ENCODE results near the gene POLR3K.
A peak's percentile ranks its signal among the peaks of the same experiment; 100 is the strongest.

The POLR3K gene

DNA sequence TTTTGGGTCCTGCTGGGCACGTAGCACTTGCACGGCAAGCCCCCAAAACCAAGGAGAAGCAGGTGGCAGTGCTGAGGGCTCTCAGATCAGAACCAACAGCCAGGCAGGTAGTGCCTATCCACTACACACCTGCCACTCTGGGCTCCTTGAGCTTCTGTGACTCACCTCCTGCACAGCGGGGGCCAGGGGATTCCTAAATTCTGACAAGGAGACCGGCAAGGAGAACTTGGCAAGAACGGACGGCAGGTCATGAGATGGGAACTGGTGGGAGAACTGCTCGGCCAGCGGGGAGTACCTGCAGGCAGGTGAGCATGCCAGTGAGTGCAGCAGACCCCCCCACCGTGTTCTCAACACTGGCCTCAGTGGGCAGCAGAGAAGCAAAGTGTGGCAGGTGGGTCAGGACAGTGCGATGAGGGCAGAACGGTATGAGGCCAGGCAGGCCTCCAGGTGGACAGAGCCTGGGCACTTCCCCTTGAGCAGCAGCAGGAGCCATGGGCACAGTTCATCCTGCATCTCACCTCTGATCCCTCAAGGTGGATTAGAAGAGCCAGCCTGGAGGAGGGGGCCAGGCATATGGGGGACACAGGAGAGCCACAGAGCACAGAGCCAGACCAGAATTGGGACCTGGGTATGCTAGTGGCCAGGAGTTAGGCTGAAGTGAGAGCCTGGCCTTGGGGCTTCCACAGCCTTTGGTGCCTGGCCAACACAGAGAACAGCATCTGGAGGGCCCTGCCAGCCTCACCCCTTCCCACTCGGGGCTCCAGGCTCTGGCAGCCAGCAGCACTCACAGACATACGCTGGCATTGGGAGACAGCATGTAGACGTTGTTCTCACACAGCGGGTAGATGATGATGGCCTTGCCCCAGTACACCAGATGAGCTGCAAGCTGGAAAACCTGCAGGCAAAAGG is 39.3 kb upstream of the POLR3K start:
- Histone ChIP-seq H3K4me1 (ENCODE audit: control insufficient read depth, insufficient read depth, low read length) (no peaks in the 10 kb centered on the region; the same call in 1 of the 2 replicates), H3K9me3 (ENCODE audit: control insufficient read depth, insufficient read depth, low read depth, low read length) (no peaks in the 10 kb centered on the region), H3K27ac (ENCODE audit: extremely low read depth, low read depth, low read length) (no peak overlapping the region), H3K36me3 (ENCODE audit: control insufficient read depth in 2 of 2, insufficient read depth in 1 of 2, low read length in 2 of 2) (peaks cover 6 to 58% of the 10 kb centered on the region in 2 experiments; a peak in 2 of 3 replicates), H3K4me3 (ENCODE audit: low read depth, low read length) (no peak overlapping the region)
- POLR2A ChIA-PET = interaction anchor here (1.3 kb wide), 1 partner anchor 39 kb away, joined by 3 read pairs; the partner anchor contains the start of genes POLR3K and SNRNP25
- CTCF ChIA-PET = interaction anchor here (0.6 to 6.8 kb wide), 6 partner anchors 23 to 321 kb away, joined by 3 to 245 read pairs (median 8); no protein-coding TSS in a partner anchor
- TF ChIP-seq ZIC2 (tag by site-specific recombination; IDR thresholded peaks at IDR 0.05) (peak; percentile 24; the same call in 1 of the 2 replicates), MYNN (tag by site-specific recombination; IDR thresholded peaks at IDR 0.05; ENCODE audit: borderline replicate concordance) (no peak), REPIN1 (tag by site-specific recombination; IDR thresholded peaks at IDR 0.05; ENCODE audit: low read depth) (no peak), SCRT2 (tag by site-specific recombination; IDR thresholded peaks at IDR 0.05) (no peak), YY1 (tag by site-specific recombination; IDR thresholded peaks at IDR 0.05) (no peak), ZNF610 (tag by site-specific recombination; IDR thresholded peaks at IDR 0.05; ENCODE audit: borderline replicate concordance) (no peak), ZNF16 (tag by site-specific recombination; IDR thresholded peaks at IDR 0.05; ENCODE audit: low read depth) (no peak), ZNF658 (tag by site-specific recombination; IDR thresholded peaks at IDR 0.05) (no peak)

- CTCF ChIA-PET = interaction anchor here (0.6 to 3.6 kb wide), 4 partner anchors 11 to 29 kb away, joined by 3 to 34 read pairs (median 4); no protein-coding TSS in a partner anchor
- Histone ChIP-seq H3K27ac (ENCODE audit: extremely low read depth, low read depth, low read length) (0 out of 2 replicates have a peak overlapping the region, but pooled peaks have one; percentile 24), H3K9me3 (ENCODE audit: control insufficient read depth, insufficient read depth, low read depth, low read length) (no peaks in the 10 kb centered on the region), H3K4me1 (ENCODE audit: control insufficient read depth, insufficient read depth, low read length) (no peaks in the 10 kb centered on the region; the same call in 1 of the 2 replicates), H3K36me3 (ENCODE audit: control insufficient read depth in 2 of 2, insufficient read depth in 1 of 2, low read length in 2 of 2) (peaks cover 6 to 62% of the 10 kb centered on the region in 2 experiments; a peak in 2 of 3 replicates), H3K4me3 (ENCODE audit: low read depth, low read length) (no peak overlapping the region)
- POLR2A ChIA-PET = interaction anchor here (1.7 kb wide), 1 partner anchor 13 kb away, joined by 4 read pairs; no protein-coding TSS in a partner anchor
- no peak for TF ChIP-seq ZNF341 (tag by site-specific recombination; IDR thresholded peaks at IDR 0.05; ENCODE audit: low read depth)
- TF ChIP-seq, protein P1, sequence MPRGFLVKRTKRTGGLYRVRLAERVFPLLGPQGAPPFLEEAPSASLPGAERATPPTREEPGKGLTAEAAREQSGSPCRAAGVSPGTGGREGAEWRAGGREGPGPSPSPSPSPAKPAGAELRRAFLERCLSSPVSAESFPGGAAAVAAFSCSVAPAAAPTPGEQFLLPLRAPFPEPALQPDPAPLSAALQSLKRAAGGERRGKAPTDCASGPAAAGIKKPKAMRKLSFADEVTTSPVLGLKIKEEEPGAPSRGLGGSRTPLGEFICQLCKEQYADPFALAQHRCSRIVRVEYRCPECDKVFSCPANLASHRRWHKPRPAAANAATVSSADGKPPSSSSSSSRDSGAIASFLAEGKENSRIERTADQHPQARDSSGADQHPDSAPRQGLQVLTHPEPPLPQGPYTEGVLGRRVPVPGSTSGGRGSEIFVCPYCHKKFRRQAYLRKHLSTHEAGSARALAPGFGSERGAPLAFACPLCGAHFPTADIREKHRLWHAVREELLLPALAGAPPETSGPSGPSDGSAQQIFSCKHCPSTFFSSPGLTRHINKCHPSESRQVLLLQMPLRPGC (tag by site-specific recombination; IDR thresholded peaks at IDR 0.05) = no peak
- no peak for TF ChIP-seq ZNF785 (tag by site-specific recombination; IDR thresholded peaks at IDR 0.05)
- TF ChIP-seq SP2 (tag by site-specific recombination; IDR thresholded peaks at IDR 0.05) = no peak
- TF ChIP-seq ZNF629 (tag by site-specific recombination; IDR thresholded peaks at IDR 0.05) = no peak
- TF ChIP-seq ZNF223 (tag by site-specific recombination; IDR thresholded peaks at IDR 0.05) = no peak
- no peak for TF ChIP-seq ZNF768 (tag by site-specific recombination; IDR thresholded peaks at IDR 0.05)
- TF ChIP-seq, protein P2, sequence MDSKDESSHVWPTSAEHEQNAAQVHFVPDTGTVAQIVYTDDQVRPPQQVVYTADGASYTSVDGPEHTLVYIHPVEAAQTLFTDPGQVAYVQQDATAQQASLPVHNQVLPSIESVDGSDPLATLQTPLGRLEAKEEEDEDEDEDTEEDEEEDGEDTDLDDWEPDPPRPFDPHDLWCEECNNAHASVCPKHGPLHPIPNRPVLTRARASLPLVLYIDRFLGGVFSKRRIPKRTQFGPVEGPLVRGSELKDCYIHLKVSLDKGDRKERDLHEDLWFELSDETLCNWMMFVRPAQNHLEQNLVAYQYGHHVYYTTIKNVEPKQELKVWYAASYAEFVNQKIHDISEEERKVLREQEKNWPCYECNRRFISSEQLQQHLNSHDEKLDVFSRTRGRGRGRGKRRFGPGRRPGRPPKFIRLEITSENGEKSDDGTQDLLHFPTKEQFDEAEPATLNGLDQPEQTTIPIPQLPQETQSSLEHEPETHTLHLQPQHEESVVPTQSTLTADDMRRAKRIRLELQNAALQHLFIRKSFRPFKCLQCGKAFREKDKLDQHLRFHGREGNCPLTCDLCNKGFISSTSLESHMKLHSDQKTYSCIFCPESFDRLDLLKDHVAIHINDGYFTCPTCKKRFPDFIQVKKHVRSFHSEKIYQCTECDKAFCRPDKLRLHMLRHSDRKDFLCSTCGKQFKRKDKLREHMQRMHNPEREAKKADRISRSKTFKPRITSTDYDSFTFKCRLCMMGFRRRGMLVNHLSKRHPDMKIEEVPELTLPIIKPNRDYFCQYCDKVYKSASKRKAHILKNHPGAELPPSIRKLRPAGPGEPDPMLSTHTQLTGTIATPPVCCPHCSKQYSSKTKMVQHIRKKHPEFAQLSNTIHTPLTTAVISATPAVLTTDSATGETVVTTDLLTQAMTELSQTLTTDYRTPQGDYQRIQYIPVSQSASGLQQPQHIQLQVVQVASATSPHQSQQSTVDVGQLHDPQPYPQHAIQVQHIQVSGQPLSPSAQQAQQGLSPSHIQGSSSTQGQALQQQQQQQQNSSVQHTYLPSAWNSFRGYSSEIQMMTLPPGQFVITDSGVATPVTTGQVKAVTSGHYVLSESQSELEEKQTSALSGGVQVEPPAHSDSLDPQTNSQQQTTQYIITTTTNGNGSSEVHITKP (tag by site-specific recombination; IDR thresholded peaks at IDR 0.05) = peak; percentile 57; the same call in 1 of the 2 replicates
- no peak for TF ChIP-seq ZNF677 (tag by site-specific recombination; IDR thresholded peaks at IDR 0.05)
- TF ChIP-seq GLIS1 (tag by site-specific recombination; IDR thresholded peaks at IDR 0.05) = peak; percentile 76
- TF ChIP-seq, protein P3, sequence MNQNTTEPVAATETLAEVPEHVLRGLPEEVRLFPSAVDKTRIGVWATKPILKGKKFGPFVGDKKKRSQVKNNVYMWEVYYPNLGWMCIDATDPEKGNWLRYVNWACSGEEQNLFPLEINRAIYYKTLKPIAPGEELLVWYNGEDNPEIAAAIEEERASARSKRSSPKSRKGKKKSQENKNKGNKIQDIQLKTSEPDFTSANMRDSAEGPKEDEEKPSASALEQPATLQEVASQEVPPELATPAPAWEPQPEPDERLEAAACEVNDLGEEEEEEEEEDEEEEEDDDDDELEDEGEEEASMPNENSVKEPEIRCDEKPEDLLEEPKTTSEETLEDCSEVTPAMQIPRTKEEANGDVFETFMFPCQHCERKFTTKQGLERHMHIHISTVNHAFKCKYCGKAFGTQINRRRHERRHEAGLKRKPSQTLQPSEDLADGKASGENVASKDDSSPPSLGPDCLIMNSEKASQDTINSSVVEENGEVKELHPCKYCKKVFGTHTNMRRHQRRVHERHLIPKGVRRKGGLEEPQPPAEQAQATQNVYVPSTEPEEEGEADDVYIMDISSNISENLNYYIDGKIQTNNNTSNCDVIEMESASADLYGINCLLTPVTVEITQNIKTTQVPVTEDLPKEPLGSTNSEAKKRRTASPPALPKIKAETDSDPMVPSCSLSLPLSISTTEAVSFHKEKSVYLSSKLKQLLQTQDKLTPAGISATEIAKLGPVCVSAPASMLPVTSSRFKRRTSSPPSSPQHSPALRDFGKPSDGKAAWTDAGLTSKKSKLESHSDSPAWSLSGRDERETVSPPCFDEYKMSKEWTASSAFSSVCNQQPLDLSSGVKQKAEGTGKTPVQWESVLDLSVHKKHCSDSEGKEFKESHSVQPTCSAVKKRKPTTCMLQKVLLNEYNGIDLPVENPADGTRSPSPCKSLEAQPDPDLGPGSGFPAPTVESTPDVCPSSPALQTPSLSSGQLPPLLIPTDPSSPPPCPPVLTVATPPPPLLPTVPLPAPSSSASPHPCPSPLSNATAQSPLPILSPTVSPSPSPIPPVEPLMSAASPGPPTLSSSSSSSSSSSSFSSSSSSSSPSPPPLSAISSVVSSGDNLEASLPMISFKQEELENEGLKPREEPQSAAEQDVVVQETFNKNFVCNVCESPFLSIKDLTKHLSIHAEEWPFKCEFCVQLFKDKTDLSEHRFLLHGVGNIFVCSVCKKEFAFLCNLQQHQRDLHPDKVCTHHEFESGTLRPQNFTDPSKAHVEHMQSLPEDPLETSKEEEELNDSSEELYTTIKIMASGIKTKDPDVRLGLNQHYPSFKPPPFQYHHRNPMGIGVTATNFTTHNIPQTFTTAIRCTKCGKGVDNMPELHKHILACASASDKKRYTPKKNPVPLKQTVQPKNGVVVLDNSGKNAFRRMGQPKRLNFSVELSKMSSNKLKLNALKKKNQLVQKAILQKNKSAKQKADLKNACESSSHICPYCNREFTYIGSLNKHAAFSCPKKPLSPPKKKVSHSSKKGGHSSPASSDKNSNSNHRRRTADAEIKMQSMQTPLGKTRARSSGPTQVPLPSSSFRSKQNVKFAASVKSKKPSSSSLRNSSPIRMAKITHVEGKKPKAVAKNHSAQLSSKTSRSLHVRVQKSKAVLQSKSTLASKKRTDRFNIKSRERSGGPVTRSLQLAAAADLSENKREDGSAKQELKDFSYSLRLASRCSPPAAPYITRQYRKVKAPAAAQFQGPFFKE (tag by site-specific recombination; IDR thresholded peaks at IDR 0.05; ENCODE audit: borderline replicate concordance) = no peak
- no peak for TF ChIP-seq OSR2 (tag by site-specific recombination; IDR thresholded peaks at IDR 0.05)
- TF ChIP-seq ZNF366 (tag by site-specific recombination; conservative IDR thresholded peaks at IDR 0.05) = no peak
- no peak for TF ChIP-seq ZNF266 (tag by site-specific recombination; IDR thresholded peaks at IDR 0.05; ENCODE audit: low read depth)
- TF ChIP-seq SP7 (tag by site-specific recombination; IDR thresholded peaks at IDR 0.05) = peak; percentile 56; the same call in 1 of the 2 replicates
Measured at GRCh38 chr16:91484-91883, 38.1 kb upstream of the POLR3K start.

All from HEK293 (cell line).